ENCODE data around the gene KRABD2.
A peak's percentile ranks its signal among the peaks of the same experiment; 100 is the strongest.

The KRABD2 gene

GRCh38 chr17:8392674-8393469 lies 16.4 kb upstream of the KRABD2 start:
- TF ChIP-seq, protein P1, sequence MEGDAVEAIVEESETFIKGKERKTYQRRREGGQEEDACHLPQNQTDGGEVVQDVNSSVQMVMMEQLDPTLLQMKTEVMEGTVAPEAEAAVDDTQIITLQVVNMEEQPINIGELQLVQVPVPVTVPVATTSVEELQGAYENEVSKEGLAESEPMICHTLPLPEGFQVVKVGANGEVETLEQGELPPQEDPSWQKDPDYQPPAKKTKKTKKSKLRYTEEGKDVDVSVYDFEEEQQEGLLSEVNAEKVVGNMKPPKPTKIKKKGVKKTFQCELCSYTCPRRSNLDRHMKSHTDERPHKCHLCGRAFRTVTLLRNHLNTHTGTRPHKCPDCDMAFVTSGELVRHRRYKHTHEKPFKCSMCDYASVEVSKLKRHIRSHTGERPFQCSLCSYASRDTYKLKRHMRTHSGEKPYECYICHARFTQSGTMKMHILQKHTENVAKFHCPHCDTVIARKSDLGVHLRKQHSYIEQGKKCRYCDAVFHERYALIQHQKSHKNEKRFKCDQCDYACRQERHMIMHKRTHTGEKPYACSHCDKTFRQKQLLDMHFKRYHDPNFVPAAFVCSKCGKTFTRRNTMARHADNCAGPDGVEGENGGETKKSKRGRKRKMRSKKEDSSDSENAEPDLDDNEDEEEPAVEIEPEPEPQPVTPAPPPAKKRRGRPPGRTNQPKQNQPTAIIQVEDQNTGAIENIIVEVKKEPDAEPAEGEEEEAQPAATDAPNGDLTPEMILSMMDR (IDR thresholded peaks at IDR 0.05): no peak
- DNase-seq (ENCODE audit: low spot score): no peak
- Histone ChIP-seq H3K27ac (no peak overlapping the region), H3K4me3 (no peak overlapping the region)

DNA sequence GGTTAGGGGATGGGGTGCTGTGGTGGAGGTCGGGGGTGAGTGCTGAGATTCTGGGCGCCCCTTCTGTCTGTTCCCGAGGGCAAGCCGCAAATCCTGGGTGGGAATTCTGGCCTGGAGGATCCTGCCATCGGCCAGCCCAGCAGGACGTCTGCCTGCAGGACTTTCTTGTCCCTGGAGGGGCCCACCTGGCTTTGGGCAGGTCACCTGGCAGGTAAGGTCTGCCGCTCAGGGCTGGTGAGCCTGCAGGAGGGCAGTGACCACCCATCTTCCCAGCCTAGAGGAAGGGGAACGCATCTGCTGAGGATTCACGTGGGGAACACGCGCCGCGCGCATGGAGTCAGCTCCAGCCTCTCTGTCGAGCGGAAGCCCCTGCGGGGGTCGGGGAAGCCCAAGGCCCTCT lies 15.8 kb upstream of the KRABD2 start:
- Histone ChIP-seq H3K4me3 (no peak overlapping the region), H3K27ac (no peak overlapping the region)
- TF ChIP-seq, protein P1 (IDR thresholded peaks at IDR 0.05): no peak
- no peak for DNase-seq (ENCODE audit: low spot score)

- TF ChIP-seq, protein P1 (IDR thresholded peaks at IDR 0.05): no peak
- DNase-seq (ENCODE audit: low spot score): no peak
- H3K4me3 ChIP-seq: no peak overlapping the region
- H3K27ac ChIP-seq: no peak overlapping the region
Measured at GRCh38 chr17:8391711-8392110, 15.2 kb upstream of the KRABD2 start.

GRCh38 chr17:8387914-8388651 lies 11.6 kb upstream of the KRABD2 start:
- H3K27ac ChIP-seq: no peak overlapping the region
- TF ChIP-seq, protein P1 (IDR thresholded peaks at IDR 0.05): no peak
- no peak overlapping the region for H3K4me3 ChIP-seq
- no peak for DNase-seq (ENCODE audit: low spot score)

DNA sequence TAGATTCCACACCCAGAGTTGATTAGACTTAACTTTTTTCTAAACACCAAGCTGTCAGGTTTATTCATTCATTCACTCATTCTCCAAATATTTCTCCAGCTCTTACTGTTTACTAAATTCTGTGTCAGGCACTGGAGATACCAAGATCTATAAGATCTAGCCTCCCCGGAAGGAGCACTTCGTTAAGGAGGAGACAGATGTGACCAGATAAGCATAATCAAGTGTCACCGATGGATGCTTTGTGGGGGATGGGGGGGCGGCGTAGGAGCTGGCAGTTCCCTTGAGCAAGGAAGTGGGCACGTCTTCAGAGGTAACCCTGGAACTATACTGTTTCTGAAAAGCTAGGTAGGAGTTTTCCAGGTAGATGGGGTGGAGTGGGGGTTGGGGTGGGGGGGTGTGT lies 10.3 kb upstream of the KRABD2 start:
- Histone ChIP-seq H3K27ac (no peak overlapping the region), H3K4me3 (no peak overlapping the region)
- DNase-seq (ENCODE audit: low spot score): no peak
- TF ChIP-seq, protein P1 (IDR thresholded peaks at IDR 0.05): no peak

GRCh38 chr17:8384801-8385378 lies 8.4 kb upstream of the KRABD2 start:
- H3K4me3 ChIP-seq: peak overlapping the region; percentile 96
- TF ChIP-seq, protein P1 (IDR thresholded peaks at IDR 0.05): no peak
- no peak for DNase-seq (ENCODE audit: low spot score)
- no peak overlapping the region for H3K27ac ChIP-seq

All from coronary artery (tissue), 2 donors.